ENCODE results near the gene SETBP1.

SETBP1 gene

DNA sequence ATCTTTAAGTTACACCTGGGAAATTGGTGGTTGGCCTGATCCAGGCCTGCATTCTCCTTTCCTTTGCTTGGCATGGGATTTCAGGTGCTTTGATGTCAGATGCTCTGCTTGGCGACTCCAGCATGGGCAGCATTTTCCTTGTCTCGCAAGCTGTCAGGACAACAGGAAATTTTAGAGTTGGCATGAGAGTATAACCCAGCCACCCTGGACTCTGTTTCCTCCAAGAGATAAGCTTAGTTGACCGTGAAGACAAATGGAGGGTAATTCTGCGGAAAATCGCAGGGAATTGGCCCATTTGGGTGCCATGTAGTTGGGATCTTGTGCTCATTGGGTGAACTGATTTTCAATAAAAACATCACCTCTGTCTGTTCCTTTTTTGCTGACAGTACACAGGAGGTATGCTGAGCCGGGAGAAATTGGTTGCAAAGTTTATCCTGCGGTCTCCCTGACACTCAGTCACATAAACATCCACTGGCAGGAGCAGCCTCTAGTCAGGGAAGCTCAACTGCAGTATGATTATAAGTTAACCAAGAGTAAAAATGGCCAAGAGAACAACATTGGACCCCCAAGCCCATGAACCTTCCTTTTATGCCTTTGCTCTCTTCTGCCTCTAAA is 409.9 kb downstream of the SETBP1 start:
- Histone ChIP-seq H2AFZ (ENCODE audit: low read length) (no peak overlapping the region), H3K4me3 (ENCODE audit: low read depth, low read length, poor library complexity, severe bottlenecking) (no peak overlapping the region), H3K36me3 (ENCODE audit: insufficient read depth, low read length) (no peaks in the 10 kb centered on the region), H3F3A (ENCODE audit: insufficient read depth, low read length) (no peaks in the 10 kb centered on the region), H3K9me2 (ENCODE audit: low read depth, low read length) (no peaks in the 10 kb centered on the region), H3K4me1 (ENCODE audit: insufficient read depth, low read length, severe bottlenecking) (no peaks in the 10 kb centered on the region), H3K27me3 (ENCODE audit: insufficient read depth, low read length) (no peaks in the 10 kb centered on the region), H3K79me2 (ENCODE audit: insufficient read depth, low read length) (no peaks in the 10 kb centered on the region), H4K20me1 (ENCODE audit: insufficient read depth, low read length) (no peaks in the 10 kb centered on the region), H3K4me2 (ENCODE audit: low read length) (no peak overlapping the region), H3K9me3 (ENCODE audit: low read length) (no peaks in the 10 kb centered on the region), H3K27ac (ENCODE audit: low read depth, low read length, poor library complexity, severe bottlenecking) (no peak overlapping the region), H3K9ac (ENCODE audit: low read length) (no peak overlapping the region)
- no peak for TF ChIP-seq EZH2 (IDR thresholded peaks at IDR 0.05; ENCODE audit: borderline replicate concordance, low read length)
- TF ChIP-seq, protein P1, sequence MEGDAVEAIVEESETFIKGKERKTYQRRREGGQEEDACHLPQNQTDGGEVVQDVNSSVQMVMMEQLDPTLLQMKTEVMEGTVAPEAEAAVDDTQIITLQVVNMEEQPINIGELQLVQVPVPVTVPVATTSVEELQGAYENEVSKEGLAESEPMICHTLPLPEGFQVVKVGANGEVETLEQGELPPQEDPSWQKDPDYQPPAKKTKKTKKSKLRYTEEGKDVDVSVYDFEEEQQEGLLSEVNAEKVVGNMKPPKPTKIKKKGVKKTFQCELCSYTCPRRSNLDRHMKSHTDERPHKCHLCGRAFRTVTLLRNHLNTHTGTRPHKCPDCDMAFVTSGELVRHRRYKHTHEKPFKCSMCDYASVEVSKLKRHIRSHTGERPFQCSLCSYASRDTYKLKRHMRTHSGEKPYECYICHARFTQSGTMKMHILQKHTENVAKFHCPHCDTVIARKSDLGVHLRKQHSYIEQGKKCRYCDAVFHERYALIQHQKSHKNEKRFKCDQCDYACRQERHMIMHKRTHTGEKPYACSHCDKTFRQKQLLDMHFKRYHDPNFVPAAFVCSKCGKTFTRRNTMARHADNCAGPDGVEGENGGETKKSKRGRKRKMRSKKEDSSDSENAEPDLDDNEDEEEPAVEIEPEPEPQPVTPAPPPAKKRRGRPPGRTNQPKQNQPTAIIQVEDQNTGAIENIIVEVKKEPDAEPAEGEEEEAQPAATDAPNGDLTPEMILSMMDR (IDR thresholded peaks at IDR 0.05; ENCODE audit: low read length) = no peak

DNA sequence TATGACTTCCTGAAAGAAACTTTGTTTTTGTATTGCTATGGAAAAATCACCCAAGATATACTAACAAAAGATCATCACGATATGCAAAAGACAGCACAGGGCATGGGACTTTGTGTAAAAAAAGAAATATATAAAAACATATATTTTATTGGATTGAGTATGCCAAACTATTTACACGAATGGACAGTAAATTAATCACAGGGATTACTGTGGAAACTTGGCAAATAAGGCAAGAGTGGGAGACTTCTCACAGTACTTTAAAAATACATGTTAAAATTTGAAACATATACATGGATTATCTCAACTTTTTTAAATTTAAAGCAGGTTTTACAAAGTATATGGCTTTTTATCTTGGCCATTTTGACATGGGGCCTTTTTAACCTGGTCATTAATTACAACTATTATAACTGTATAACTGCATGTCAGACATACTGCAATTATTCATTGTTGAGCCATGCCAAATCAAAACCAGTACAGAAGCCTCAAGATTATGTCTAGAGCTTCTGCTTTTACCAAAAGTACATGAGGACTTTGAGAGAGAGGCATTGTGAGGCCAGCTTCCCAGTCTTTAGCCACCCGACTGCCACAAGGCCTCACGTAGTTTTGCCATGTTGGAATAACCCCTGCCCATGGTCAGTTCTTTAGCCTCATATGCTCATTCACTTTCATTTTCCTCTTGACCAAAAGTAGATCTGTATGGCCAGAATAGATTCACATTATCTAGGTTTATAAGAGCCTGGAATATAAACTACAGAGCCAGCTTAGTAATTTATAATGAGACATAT is 419.8 kb downstream of the SETBP1 start:
- H3K4me1 ChIP-seq (ENCODE audit: insufficient read depth, low read length, severe bottlenecking) = peaks cover 48% of the 10 kb centered on the region
- H3K9me2 ChIP-seq (ENCODE audit: low read depth, low read length) = no peaks in the 10 kb centered on the region
- H3K36me3 ChIP-seq (ENCODE audit: insufficient read depth, low read length) = no peaks in the 10 kb centered on the region
- TF ChIP-seq EZH2 (IDR thresholded peaks at IDR 0.05; ENCODE audit: borderline replicate concordance, low read length) = no peak
- TF ChIP-seq, protein P1 (IDR thresholded peaks at IDR 0.05; ENCODE audit: low read length) = no peak
- no peak overlapping the region for H3K27ac ChIP-seq (ENCODE audit: low read depth, low read length, poor library complexity, severe bottlenecking)
- H3K9me3 ChIP-seq (ENCODE audit: low read length) = no peaks in the 10 kb centered on the region
- H3K79me2 ChIP-seq (ENCODE audit: insufficient read depth, low read length) = no peaks in the 10 kb centered on the region
- H2AFZ ChIP-seq (ENCODE audit: low read length) = no peak overlapping the region
- H3F3A ChIP-seq (ENCODE audit: insufficient read depth, low read length) = peaks cover 9% of the 10 kb centered on the region
- no peaks in the 10 kb centered on the region for H4K20me1 ChIP-seq (ENCODE audit: insufficient read depth, low read length)
- H3K4me3 ChIP-seq (ENCODE audit: low read depth, low read length, poor library complexity, severe bottlenecking) = no peak overlapping the region
- no peak overlapping the region for H3K4me2 ChIP-seq (ENCODE audit: low read length)
- H3K27me3 ChIP-seq (ENCODE audit: insufficient read depth, low read length) = no peaks in the 10 kb centered on the region
- H3K9ac ChIP-seq (ENCODE audit: low read length) = no peak overlapping the region

DNA sequence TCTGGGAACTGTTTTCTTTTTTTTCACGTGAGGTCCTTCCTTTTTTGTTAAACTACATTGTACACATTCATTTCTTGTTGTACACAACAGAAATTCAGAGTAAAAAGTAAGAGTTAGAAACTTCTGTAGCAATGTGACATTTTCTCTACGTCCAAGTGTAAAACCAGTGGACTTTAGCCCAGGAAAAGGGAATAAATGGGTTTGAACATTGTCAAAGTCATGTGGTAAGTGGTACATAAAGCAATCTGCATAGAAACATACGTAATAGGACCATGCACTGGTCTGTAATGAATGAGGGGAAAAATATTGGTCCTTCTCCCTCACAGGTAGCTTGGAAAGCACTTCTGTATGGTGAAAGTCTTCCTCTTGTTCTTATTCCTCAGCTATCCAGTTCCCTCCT is 421.4 kb downstream of the SETBP1 start:
- H3K9me3 ChIP-seq (ENCODE audit: low read length) = no peaks in the 10 kb centered on the region
- H2AFZ ChIP-seq (ENCODE audit: low read length) = 0 out of 2 replicates have a peak overlapping the region, but pooled peaks have one; percentile 10
- peak overlapping the region; percentile 94 for H3K27ac ChIP-seq (ENCODE audit: low read depth, low read length, poor library complexity, severe bottlenecking)
- H3F3A ChIP-seq (ENCODE audit: insufficient read depth, low read length) = peaks cover 9% of the 10 kb centered on the region
- no peak overlapping the region for H3K4me3 ChIP-seq (ENCODE audit: low read depth, low read length, poor library complexity, severe bottlenecking)
- no peaks in the 10 kb centered on the region for H3K27me3 ChIP-seq (ENCODE audit: insufficient read depth, low read length)
- no peak overlapping the region for H3K9ac ChIP-seq (ENCODE audit: low read length)
- TF ChIP-seq EZH2 (IDR thresholded peaks at IDR 0.05; ENCODE audit: borderline replicate concordance, low read length) = no peak
- TF ChIP-seq, protein P1 (IDR thresholded peaks at IDR 0.05; ENCODE audit: low read length) = no peak
- peaks cover 64% of the 10 kb centered on the region for H3K4me1 ChIP-seq (ENCODE audit: insufficient read depth, low read length, severe bottlenecking)
- no peaks in the 10 kb centered on the region for H3K9me2 ChIP-seq (ENCODE audit: low read depth, low read length)
- H3K79me2 ChIP-seq (ENCODE audit: insufficient read depth, low read length) = no peaks in the 10 kb centered on the region
- H3K4me2 ChIP-seq (ENCODE audit: low read length) = no peak overlapping the region; the same call in 1 of the 2 replicates
- H4K20me1 ChIP-seq (ENCODE audit: insufficient read depth, low read length) = no peaks in the 10 kb centered on the region
- no peaks in the 10 kb centered on the region for H3K36me3 ChIP-seq (ENCODE audit: insufficient read depth, low read length)
